GM19468 (cell line): Measurements from ENCODE around the gene ENPP6.
A peak's percentile ranks its signal among the peaks of the same experiment; 100 is the strongest.

Source experiments
- ATAC-seq: cut with Tn5 transposase; IDR thresholded peaks from one replicate; pipeline ENCODE4 v1.9.1; 2021; ENCODE audit warnings: mild to moderate bottlenecking, moderate library complexity, moderate number of reproducible peaks; ENCODE audit not compliant: unreplicated experiment; ENCODE audit errors: extremely low read depth

Gene ENPP6

DNA sequence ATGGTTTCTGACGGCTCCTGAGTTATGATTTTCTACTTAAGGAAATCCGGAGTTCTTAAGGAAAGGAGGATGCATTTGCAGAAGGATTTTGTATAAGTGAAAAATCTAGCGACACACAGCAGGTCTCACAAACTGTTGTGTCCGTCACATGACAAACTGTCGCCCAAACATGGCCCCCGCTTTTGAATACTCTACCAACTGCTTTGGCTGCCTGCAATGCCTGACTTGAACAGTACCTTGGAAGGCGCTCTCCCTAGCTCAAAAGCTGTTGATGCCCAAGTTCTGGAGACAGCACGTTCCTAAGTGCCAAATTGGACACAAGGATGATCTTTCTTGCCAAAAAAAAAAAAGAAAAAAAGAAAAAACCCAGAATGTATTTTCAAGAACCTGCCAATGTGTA lies 103.2 kb downstream of the ENPP6 start:
- no peak for ATAC-seq

DNA sequence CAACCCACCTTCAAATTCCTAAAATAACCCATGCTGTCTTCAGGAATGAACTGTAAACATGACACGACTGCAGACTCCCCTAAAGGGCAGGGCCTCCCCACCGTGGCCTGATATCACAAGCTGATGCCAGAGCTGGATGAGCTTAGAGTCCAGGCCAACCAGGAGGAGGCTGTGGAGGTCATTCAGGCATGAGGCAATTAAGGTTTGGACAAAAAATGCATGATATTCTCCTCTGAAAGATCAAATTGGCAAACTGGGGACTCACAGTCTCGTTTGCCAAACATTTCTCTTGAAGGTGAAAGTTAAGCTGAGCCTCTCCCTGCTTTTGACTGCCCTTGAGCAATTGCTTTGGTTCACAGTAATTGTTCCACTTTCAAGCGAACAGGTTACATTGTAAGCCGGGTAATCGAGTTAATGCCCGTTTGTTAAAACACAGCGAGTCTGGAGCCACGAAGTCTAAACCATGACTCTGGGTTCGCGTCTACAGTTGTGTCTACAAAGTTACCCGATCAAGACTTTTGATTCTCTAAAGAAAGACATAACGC lies 105.6 kb downstream of the ENPP6 start:
- ATAC-seq: no peak

DNA sequence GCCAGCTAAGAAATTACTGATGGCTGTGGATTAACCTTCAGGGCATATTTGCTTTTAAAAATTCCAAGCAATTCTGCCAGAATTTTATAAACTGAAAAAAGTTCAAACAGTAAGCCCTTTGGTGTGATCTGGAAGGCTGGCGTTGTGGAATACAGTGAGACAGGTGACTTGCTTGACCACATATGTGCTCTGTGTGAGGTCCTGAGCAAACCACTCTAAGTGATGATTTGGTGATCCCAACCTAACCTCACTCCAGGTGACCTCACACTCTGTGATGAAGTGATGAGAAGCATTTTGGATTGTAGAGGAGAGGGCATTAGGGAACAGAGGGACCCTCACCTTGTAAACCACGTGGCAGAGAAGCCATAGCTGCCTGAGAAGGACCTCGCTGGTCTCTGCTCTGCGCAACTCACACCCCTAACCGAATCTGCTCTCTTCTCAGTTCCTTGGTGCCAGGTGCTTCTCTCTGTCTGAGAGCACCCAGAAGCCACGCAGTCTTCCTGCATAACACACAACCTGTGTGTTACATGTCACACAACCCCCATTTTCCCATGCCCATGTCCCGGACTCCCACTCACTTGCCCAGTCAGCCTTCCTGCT lies 106.3 kb downstream of the ENPP6 start:
- ATAC-seq: no peak

DNA sequence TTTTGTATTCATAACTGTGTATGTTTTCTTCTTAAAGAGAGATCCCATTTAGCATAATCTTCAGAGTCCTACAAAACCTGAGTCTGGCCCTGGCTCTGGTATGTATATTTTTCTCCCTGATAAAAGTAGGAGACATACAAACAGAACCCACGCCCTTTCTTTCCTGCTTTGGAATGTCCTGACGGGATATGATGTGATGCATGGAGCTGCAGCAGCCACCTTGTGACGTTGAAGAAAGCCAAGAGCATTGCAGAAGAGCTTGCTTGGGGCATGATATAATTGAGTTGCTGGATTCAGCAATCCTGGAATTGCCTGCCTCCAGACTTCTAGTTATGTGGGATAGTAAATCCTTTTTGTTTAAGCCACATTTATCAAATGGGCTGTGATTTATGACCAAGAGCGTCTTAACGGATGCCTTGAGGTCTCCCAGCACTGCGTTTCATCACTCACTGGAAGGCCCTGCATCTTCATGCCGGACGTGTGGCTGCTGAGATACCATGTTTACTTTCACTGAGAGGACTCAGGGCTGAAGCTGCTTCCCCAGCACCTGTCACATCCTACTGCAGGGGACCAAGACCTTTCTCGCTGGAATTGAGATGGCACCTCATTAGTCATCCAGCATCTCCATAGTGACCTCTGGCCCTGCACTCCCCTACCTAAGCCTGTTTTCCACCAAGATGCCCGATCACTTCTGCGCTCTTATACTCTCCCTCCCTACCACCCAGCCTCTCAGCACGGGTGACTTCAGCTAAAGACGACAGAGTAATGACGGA lies 107.0 kb downstream of the ENPP6 start:
- ATAC-seq: no peak

DNA sequence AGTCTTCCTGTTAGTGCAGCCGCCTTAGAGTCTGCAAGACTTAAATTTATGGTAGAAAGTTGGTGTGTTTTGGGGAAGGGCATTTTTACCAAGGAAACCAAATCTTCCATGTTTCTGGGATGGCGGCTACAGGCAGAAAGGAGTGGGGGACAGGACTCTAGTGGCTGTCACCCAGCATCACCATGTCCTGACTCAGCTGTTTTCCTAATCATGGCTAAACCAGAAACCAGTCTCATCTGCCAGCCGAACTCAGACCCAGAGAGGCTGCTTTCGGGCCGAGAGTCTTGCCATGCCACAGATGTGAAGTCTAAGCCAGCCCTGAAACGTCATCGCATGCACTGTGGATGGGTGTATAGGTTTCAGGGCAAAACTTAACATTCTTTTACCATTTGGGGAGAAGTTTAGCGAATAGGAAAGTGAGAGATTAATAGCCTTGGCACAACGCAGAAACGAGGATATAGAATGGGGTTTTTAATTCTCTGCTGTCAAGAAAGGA lies 109.6 kb downstream of the ENPP6 start:
- no peak for ATAC-seq

DNA sequence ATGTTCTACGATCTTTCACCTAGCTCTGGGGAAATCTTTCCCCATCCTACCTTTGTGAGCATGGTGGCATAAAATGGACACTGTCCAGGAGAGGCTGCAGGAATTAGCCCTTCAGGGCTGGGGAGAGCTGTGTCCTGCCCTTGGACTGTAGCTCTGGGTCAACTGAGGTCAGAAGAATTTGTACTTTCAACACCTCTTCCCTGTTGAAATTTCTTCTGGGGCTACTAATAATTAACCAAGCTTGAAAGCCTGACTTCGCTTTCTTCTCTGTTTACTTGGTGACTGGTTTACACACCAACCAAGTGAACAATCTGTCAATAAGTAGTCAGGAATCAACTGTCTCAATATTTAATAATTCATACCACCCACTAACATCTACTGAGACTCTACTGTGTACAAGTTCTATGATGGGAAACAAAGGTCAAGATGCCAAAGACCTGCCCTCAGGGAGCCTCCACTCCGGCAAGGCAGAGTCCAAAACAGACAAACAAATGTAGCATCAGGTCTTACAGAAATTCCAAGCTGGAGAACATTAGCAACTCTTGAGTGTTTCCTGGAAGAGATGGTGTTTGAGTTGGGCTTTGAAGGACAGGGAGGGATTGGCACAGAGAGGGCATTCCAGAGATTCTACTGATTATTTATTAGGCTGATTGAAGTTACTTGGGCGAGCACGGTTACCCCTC lies 113.1 kb downstream of the ENPP6 start:
- no peak for ATAC-seq

DNA sequence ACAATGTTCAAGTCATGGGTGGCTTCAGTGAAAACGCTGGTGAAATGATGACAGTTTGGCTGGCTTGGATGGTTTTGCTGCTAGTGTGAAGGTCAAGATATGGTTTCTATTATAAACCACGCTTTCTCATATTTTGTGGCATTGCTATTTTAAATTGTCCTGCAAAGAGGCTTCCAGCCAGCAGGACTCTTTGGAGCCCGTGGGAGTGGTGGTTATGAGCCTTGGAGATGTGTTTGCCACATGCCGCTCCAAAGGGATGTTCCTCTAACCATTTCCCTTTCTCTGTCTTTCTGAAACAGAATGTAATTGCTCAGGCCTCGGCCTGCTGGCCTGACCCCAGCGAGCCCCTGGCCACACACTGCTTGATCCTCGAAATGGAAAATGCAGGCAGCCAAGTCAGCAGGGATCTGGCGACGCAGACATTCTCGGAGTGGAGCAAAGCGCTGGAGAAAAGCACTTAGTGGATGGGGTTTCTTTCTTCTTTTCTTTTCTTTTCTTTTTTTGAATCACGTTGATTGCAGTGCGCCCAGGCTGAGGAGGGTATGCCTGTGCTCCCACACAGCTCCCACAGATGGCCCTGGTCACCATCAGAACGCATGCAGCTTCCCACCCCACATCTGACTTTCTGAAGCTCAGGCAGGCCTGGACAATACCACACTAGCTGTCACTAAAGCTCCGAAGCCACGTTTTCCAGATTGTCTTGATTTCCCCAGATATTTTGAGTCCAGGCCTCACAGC lies 114.0 kb downstream of the ENPP6 start:
- ATAC-seq: no peak

DNA sequence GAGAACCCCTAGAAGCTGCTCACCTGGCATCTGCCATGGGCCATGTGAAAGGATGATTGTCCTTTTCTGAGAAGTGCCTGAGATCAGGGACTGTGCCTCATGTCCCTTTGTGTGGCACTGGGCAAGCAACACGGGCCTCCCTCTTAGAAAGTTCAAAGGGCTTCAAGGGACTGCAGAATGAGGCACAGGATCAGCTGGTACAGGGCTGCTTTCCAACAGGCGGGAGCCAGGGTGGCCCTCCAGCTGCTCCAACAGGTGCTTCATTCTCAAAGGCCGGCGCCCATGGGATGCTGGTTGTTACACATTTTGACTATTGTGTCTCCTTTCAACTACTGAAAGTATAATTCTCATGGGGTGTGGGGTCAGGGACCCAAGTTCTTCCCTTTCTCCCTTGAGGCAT lies 114.7 kb downstream of the ENPP6 start:
- no peak for ATAC-seq

DNA sequence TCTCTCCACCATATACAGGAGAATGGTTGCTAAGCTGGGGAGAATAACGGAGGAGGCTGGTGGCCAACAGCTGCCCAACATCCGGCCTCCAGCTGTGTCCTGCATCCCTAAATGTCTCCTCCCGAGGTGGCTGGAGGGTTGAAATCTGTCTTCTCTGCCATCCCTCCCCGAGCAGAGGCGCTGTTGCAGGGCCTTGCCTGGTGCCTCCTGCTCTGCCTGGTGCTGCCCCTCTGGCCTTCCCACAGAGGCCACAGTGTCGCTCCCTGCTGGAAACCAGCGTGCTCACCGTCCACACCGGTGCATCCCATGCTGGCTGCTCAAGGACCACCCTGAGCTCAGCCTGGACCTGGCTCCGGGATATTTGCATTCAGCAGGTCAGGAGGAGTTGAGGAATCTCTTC lies 115.2 kb downstream of the ENPP6 start:
- no peak for ATAC-seq

DNA sequence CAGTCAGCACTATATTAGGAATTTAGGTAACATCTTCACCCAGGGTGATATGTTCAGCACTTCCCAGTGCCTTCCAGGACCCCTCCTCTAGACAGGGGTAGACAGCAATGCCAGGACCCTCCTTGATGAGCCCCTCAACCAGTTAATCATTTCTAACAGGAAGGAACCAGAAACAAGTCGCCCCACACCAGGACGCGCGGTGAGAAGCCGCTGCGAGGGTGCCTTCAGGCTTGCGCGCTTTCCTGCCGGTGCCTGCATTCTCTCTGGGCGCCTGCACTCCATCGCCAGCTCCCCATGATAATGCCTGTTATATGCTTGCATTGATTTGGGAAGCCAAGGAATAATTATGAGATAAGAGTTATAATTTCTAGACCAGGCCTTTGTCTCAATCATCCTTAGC lies 116.0 kb downstream of the ENPP6 start:
- ATAC-seq: no peak

DNA sequence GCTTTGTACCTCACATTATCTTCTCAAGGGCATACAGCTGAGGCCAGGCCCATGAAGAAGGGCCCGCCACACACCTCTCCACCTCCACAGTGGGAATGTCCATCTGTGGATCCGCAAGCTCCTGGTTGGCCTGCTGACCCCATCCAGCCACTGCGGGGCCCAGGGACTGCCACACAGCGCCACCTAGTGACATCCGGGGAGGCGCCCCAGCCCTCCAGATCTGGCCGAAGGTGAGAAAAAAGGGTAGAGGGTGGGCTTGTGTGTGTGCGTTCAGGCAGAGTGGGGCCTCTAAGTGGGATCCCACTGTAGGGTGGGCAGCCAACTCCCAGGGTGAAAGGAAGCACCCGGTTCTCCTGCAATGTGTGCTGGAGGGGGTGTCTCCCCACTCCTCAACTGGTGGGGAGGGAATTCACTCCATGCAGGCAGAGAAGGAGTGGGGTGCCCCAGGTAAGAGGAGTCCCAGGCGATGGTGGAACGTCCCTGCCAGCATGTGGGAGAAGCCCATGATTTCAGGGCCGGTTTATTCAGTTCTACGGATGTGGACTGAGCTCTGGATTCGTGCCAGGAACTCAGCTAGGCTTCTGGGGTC lies 117.3 kb downstream of the ENPP6 start:
- ATAC-seq: no peak

DNA sequence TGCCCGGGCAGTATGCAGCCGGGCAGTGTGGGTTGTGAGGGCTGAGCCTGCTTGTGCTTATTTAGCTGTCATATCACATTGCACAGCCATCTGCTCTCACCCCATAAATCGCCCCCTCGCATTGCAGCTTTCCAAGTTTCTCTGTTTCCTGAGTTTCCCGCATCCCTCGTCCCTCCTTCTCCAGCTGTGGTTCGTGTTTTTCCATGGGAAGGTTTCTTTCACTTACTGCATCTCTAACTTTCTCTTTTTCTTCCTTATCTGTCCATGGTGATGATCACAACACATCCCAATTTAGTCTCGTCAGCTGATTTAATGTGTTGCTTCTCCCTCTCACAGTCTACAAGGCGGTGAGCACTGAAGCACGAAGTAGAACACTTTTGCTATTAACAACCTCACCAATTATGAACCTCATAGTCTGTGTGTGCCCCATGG lies 118.1 kb downstream of the ENPP6 start:
- ATAC-seq: no peak

DNA sequence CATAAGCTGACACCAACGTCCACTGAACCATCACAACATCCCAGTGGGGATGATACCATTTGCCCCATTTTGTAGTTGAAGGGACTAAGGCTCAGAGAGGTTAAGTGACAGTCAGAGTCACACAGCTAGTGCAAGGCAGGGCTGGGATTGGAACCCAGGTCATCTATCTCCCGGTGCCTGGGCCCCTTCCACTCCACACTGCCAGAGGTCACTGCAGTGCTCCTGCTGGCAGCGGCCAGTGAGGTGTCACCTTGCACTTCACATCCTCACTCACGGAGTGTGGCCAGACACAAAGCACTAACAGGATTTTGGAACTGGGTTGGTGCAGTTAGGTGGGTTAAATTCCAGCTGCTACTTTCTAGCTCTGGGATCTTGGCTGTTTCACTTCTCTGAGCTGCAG lies 118.7 kb downstream of the ENPP6 start:
- no peak for ATAC-seq

DNA sequence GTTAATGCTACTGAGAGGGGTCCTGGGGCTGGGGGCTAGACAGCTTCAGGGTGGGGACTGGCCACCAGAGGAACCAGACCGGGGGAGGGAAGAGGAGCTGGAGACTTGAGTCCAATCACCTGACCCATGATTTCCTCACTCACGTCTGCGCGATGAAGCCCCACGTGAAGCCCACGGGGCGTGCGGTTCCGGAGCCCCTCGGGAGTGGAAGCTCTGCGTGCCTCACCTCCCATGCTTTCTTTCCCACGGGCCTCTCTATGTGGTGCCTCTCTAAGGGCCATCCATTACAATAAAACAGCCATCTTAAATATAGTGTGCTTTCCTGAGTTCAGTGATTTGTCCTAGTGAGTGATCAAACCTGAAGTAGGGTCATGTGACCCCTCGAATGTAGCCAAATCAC lies 119.9 kb downstream of the ENPP6 start:
- ATAC-seq: no peak

DNA sequence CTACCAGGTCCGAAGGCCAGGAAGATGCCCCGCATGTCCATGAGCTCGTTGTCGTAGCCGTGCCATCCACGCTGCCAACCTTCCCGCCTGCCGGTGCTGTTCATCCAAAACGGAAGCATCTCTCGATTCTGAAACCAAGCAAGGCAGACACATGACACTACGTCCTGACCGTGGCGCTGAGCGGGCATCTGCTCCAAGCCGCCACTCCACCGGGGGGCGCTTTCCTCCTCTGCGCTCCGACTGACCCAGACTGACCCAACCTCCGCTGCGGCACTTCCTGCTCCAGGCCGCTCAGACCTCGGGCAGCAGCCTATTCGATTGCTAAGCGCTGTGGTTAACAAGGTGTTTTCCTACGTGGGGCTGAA lies 120.5 kb downstream of the ENPP6 start:
- ATAC-seq: peak; percentile 40

DNA sequence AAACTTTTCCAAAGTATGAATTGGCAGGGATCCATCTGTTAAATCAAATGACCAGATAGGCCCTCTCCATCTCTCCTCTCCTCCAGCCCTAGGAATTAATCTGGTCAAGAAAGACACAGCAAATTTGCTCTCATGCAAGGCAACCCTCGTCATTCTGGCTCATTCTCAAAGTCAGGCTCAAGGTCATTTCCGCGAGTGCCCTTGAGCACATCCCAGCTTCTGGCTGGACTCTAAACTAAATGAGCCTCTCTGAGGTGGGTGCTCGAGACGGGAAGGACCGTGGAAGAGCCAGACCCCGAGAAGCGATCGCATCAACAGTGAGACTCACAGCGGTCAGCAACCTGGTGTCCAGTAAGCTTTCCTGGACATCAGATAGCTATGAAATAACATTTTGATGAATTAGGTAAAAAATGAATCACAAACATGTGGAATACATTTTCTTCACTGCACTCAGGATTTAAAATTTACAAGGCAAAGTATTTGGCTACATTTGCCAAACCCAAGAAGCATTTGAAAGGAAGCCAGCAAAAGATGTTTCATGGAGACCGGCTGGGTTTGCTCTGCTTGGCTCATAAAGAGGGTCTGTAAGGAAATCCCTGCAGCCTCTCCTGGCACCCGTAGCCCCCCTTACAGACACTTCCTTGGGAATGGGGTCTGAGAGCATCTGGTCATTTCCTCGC lies 121.0 kb downstream of the ENPP6 start:
- ATAC-seq: no peak

DNA sequence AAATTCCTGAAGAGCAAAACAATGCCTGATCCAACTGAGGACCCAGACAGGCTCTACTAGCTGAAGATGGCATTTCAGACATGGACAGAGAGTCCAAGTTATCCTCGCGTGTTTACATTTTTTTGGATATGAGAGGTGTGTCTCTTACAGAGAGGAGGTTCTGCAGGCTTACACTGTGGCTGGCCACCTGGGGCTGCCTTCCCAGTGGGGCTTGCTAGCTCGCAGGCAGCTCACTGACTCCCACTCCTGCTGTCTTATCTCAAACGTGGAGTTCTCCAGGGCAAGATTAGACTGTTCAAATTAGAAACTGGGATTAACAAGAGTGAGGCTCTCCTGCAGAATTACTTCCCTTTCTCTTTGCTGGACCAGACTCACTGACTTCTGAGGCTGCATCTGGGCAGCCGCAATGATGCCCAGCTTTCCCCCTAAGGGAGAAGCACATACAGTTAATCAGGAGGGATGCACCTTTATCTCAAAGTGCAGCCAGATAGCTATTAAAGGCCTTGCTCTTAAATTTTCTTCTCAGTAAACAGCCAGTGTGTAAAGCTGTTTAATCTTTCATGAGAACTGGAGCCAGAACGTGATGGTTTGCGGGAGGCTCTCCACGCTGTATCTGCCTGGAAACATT lies 123.0 kb downstream of the ENPP6 start:
- no peak for ATAC-seq

DNA sequence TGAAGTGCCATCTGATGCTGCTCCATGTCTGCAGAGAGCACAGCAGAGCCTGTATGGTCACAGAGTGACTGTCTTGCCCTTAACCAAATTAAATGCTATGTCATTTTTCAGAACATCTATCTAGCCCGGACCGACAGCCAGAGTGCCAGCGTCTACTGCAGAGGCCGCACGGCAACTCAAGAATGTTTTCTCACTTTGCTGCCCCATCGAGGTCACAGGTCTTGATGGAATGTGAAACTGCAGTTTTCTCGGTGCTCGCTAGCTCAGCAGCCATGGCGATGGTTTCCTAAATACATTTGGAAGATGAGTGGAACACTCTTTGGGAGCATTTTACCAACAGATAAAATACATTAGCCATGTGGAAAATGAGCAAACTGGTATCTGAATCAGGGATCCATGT lies 125.7 kb downstream of the ENPP6 start:
- no peak for ATAC-seq

DNA sequence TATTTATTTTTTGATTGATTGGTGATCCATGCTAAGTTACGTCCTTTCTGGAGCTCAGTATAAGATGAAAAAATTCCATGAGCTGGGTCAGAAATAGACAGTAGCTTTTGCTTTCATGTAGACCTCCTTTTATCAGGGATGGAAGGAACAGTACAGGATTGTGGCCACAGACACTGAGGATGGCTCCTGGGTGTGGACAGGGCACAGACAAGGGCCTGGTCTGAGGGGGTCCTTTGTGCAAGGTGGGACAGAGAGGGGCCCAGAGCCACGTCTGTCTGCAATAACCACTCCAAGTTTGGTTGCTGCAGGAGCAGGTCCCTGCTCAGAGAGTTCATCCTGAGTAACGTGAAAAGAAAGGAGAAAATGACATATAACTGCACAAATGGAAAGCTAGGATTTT lies 127.1 kb downstream of the ENPP6 start:
- ATAC-seq: no peak
